Lower leg skin (tissue), 3 donors: Measurements from ENCODE around the gene NRG3.

ENCODE experiments used
- POLR2A ChIP-seq, 2 donors: fragments of 450-650 bp; IDR thresholded peaks; one replicate each; pipeline ENCODE4 v1.6.1; 2016 to 2017; ENCODE audit warnings: antibody characterized with exemption in 2 of 2, mild to moderate bottlenecking in 1 of 2, moderate library complexity in 1 of 2
- TF ChIP-seq, protein P1 (sequence below), 3 donors: fragments of 450-650 bp; IDR thresholded peaks; one replicate each; pipeline ENCODE4 v1.5.1; 2016; ENCODE audit warnings: antibody characterized with exemption in 3 of 3, mild to moderate bottlenecking in 3 of 3, moderate library complexity in 2 of 3

DNA sequence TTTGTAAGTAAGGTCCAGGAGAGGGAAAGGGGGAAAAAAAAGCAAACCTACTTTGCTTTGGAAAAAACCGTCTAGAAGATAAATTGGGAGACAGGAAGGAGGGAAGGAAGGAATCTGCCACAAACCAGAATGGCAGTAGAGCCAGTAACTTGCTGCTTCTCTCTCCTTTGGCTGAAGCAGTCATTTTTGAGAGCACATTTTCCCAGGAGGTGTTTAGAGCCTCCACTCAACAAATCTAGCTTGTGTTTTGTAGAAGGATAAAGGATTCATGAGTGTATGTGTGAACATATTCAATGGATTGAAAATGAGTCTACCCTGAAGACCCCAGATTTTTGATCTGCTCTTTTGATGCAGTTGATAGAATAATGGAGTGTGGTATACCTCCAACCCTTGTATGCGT, 2.6 kb downstream of the NRG3 start:
- TF ChIP-seq, protein P1, sequence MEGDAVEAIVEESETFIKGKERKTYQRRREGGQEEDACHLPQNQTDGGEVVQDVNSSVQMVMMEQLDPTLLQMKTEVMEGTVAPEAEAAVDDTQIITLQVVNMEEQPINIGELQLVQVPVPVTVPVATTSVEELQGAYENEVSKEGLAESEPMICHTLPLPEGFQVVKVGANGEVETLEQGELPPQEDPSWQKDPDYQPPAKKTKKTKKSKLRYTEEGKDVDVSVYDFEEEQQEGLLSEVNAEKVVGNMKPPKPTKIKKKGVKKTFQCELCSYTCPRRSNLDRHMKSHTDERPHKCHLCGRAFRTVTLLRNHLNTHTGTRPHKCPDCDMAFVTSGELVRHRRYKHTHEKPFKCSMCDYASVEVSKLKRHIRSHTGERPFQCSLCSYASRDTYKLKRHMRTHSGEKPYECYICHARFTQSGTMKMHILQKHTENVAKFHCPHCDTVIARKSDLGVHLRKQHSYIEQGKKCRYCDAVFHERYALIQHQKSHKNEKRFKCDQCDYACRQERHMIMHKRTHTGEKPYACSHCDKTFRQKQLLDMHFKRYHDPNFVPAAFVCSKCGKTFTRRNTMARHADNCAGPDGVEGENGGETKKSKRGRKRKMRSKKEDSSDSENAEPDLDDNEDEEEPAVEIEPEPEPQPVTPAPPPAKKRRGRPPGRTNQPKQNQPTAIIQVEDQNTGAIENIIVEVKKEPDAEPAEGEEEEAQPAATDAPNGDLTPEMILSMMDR (IDR thresholded peaks at IDR 0.05), result no peak
- no peak for TF ChIP-seq POLR2A (IDR thresholded peaks at IDR 0.05)
